Activated naive CD8-positive, alpha-beta T cell treated with anti-CD3 and anti-CD28 coated beads for 36 hours (primary cell): ENCODE measurements around the gene AP3S2. TPM values are rescaled to one million over a fixed set of nuclear protein-coding genes. Genes with fewer than 3 reads are reported as not detected.

ENCODE experiments used
- DNase-seq: peaks from one replicate; pipeline ENCODE4 v3.0.0; 2021
- H3K27ac Mint-ChIP-seq: one replicate; pipeline ENCODE4 v1.8.0; 2022; ENCODE audit warnings: mild to moderate bottlenecking, moderate library complexity, mixed read lengths
- H3K27me3 Mint-ChIP-seq: one replicate; pipeline ENCODE4 v1.8.0; 2022; ENCODE audit warnings: mild to moderate bottlenecking, mixed read lengths
- H3K36me3 Mint-ChIP-seq: one replicate; pipeline ENCODE4 v1.8.0; 2021; ENCODE audit warnings: mild to moderate bottlenecking, mixed read lengths
- H3K4me1 Mint-ChIP-seq: one replicate; pipeline ENCODE4 v1.8.0; 2021; ENCODE audit warnings: mixed read lengths
- H3K4me3 Mint-ChIP-seq: one replicate; pipeline ENCODE4 v1.8.0; 2022; ENCODE audit warnings: mild to moderate bottlenecking, moderate library complexity, mixed read lengths
- H3K9me3 Mint-ChIP-seq: one replicate; pipeline ENCODE4 v1.8.0; 2022; ENCODE audit warnings: mixed read lengths
- total RNA-seq, 2 experiments: library from RNA; stranded (reverse); gene quantifications; one replicate each; pipeline ENCODE4 v1.2.3, GENCODE V29; 2021

AP3S2 gene
- total RNA-seq, 2 experiments from 2014 or later = 16.2 to 20.8 TPM

GRCh38 chr15:89823836-89824606, 69.8 kb downstream of the AP3S2 start:
- Mint-ChIP-seq H3K4me3 (no peak overlapping the region), H3K27me3 (peaks cover 29% of the 10 kb centered on the region), H3K9me3 (no peaks in the 10 kb centered on the region), H3K36me3 (no peaks in the 10 kb centered on the region), H3K27ac (no peak overlapping the region), H3K4me1 (no peaks in the 10 kb centered on the region)
- DNase-seq = no peak

GRCh38 chr15:89822951-89823711, 70.7 kb downstream of the AP3S2 start:
- Mint-ChIP-seq H3K27ac (no peak overlapping the region), H3K9me3 (no peaks in the 10 kb centered on the region), H3K4me3 (no peak overlapping the region), H3K27me3 (peaks cover 32% of the 10 kb centered on the region), H3K36me3 (no peaks in the 10 kb centered on the region), H3K4me1 (no peaks in the 10 kb centered on the region)
- DNase-seq = no peak

GRCh38 chr15:89822611-89822950, 71.2 kb downstream of the AP3S2 start:
- Mint-ChIP-seq H3K9me3 (no peaks in the 10 kb centered on the region), H3K27ac (no peak overlapping the region), H3K27me3 (peaks cover 36% of the 10 kb centered on the region), H3K4me3 (no peak overlapping the region), H3K36me3 (no peaks in the 10 kb centered on the region), H3K4me1 (no peaks in the 10 kb centered on the region)
- DNase-seq = no peak

- no peak for DNase-seq
- Mint-ChIP-seq H3K9me3 (no peaks in the 10 kb centered on the region), H3K27me3 (peaks cover 40% of the 10 kb centered on the region), H3K4me1 (no peaks in the 10 kb centered on the region), H3K4me3 (no peak overlapping the region), H3K36me3 (no peaks in the 10 kb centered on the region), H3K27ac (no peak overlapping the region)
Measured at GRCh38 chr15:89822026-89822425, 71.8 kb downstream of the AP3S2 start.

- DNase-seq = no peak
- Mint-ChIP-seq H3K27me3 (peaks cover 50% of the 10 kb centered on the region), H3K4me1 (no peaks in the 10 kb centered on the region), H3K9me3 (peaks cover 3% of the 10 kb centered on the region), H3K36me3 (no peaks in the 10 kb centered on the region), H3K27ac (no peak overlapping the region), H3K4me3 (no peak overlapping the region)
Measured at GRCh38 chr15:89820666-89821611, 72.9 kb downstream of the AP3S2 start.

- Mint-ChIP-seq H3K36me3 (peaks cover 3% of the 10 kb centered on the region), H3K4me1 (peaks cover 2% of the 10 kb centered on the region), H3K27me3 (peaks cover 72% of the 10 kb centered on the region), H3K4me3 (no peak overlapping the region), H3K27ac (no peak overlapping the region), H3K9me3 (peaks cover 8% of the 10 kb centered on the region)
- no peak for DNase-seq
Measured at GRCh38 chr15:89818287-89818686, 75.5 kb downstream of the AP3S2 start.

GRCh38 chr15:89817701-89818280, 76.0 kb downstream of the AP3S2 start:
- Mint-ChIP-seq H3K27me3 (peaks cover 76% of the 10 kb centered on the region), H3K4me1 (peaks cover 2% of the 10 kb centered on the region), H3K9me3 (peaks cover 8% of the 10 kb centered on the region), H3K27ac (no peak overlapping the region), H3K4me3 (no peak overlapping the region), H3K36me3 (peaks cover 3% of the 10 kb centered on the region)
- no peak for DNase-seq

GRCh38 chr15:89815769-89816168, 78.0 kb downstream of the AP3S2 start:
- Mint-ChIP-seq H3K36me3 (peaks cover 3% of the 10 kb centered on the region), H3K27ac (no peak overlapping the region), H3K4me1 (peaks cover 2% of the 10 kb centered on the region), H3K9me3 (peaks cover 8% of the 10 kb centered on the region), H3K4me3 (no peak overlapping the region), H3K27me3 (peaks cover 60% of the 10 kb centered on the region)
- DNase-seq = no peak

- peaks cover 8% of the 10 kb centered on the region for H3K9me3 Mint-ChIP-seq
- peaks cover 2% of the 10 kb centered on the region for H3K4me1 Mint-ChIP-seq
- peaks cover 53% of the 10 kb centered on the region for H3K27me3 Mint-ChIP-seq
- DNase-seq = no peak
- H3K36me3 Mint-ChIP-seq = peaks cover 3% of the 10 kb centered on the region
- no peak overlapping the region for H3K4me3 Mint-ChIP-seq
- H3K27ac Mint-ChIP-seq = no peak overlapping the region
Measured at GRCh38 chr15:89814112-89814742, 79.6 kb downstream of the AP3S2 start.

- H3K4me1 Mint-ChIP-seq = peaks cover 2% of the 10 kb centered on the region
- H3K36me3 Mint-ChIP-seq = peaks cover 3% of the 10 kb centered on the region
- peaks cover 51% of the 10 kb centered on the region for H3K27me3 Mint-ChIP-seq
- DNase-seq = no peak
- peaks cover 8% of the 10 kb centered on the region for H3K9me3 Mint-ChIP-seq
- H3K4me3 Mint-ChIP-seq = no peak overlapping the region
- H3K27ac Mint-ChIP-seq = no peak overlapping the region
Measured at GRCh38 chr15:89813381-89814111, 80.2 kb downstream of the AP3S2 start.

- H3K27me3 Mint-ChIP-seq = peaks cover 45% of the 10 kb centered on the region
- no peak for DNase-seq
- peaks cover 8% of the 10 kb centered on the region for H3K9me3 Mint-ChIP-seq
- no peak overlapping the region for H3K4me3 Mint-ChIP-seq
- peaks cover 3% of the 10 kb centered on the region for H3K36me3 Mint-ChIP-seq
- no peak overlapping the region for H3K27ac Mint-ChIP-seq
- H3K4me1 Mint-ChIP-seq = peaks cover 2% of the 10 kb centered on the region
Measured at GRCh38 chr15:89812847-89813320, 80.9 kb downstream of the AP3S2 start.

- peaks cover 41% of the 10 kb centered on the region for H3K27me3 Mint-ChIP-seq
- no peak for DNase-seq
- H3K4me1 Mint-ChIP-seq = peaks cover 2% of the 10 kb centered on the region
- H3K27ac Mint-ChIP-seq = no peak overlapping the region
- peaks cover 8% of the 10 kb centered on the region for H3K9me3 Mint-ChIP-seq
- H3K4me3 Mint-ChIP-seq = no peak overlapping the region
- H3K36me3 Mint-ChIP-seq = peaks cover 3% of the 10 kb centered on the region
Measured at GRCh38 chr15:89812011-89812846, 81.6 kb downstream of the AP3S2 start.

GRCh38 chr15:89810837-89811236, 83.0 kb downstream of the AP3S2 start:
- no peak overlapping the region for H3K4me3 Mint-ChIP-seq
- H3K4me1 Mint-ChIP-seq = peaks cover 2% of the 10 kb centered on the region
- H3K27ac Mint-ChIP-seq = no peak overlapping the region
- DNase-seq = no peak
- H3K27me3 Mint-ChIP-seq = peaks cover 29% of the 10 kb centered on the region
- peaks cover 4% of the 10 kb centered on the region for H3K9me3 Mint-ChIP-seq
- peaks cover 3% of the 10 kb centered on the region for H3K36me3 Mint-ChIP-seq
